Caco-2 (cell line): ENCODE data around the gene PRMT2. TPM values are rescaled to one million over a fixed set of nuclear protein-coding genes. Genes with fewer than 3 reads are reported as not detected.
A peak's percentile ranks its signal among the peaks of the same experiment; 100 is the strongest.
"Not testable (repeated sequence)": the region's sequence is repeated elsewhere in the genome, so short reads cannot be mapped to it uniquely, and the experiment has no call there.

ENCODE experiments used
- BruUV-seq: library from RNA; stranded (reverse); fragments of 400-500 nt; replicated peaks from 2 replicates; lab custom pipeline; 2021; lab: Mats Ljungman, UMichigan
- CTCF ChIA-PET: fragments of 300-600 bp; sonication (Branson Sonifier 250); formaldehyde crosslinking; loops from one replicate; lab custom pipeline; 2022; ENCODE audit warnings: antibody characterized with exemption; lab: Charles Lee
- POLR2A ChIA-PET: fragments of 300-600 bp; sonication (Branson Sonifier 250); formaldehyde crosslinking; loops from one replicate; lab custom pipeline; 2022; ENCODE audit warnings: antibody characterized with exemption; lab: Charles Lee
- DNase-seq, 2 experiments: peaks; one replicate each; pipeline versions ENCODE4 v3.0.0 to v3.0.0-alpha.2; 2020 to 2022
- H3K27me3 ChIP-seq: replicated peaks from 2 replicates; pipeline ENCODE4 v1.6.0; 2011; ENCODE audit warnings: low read length; ENCODE audit not compliant: control insufficient read depth, insufficient read depth
- H3K36me3 ChIP-seq: 2 replicates; pipeline ENCODE4 v1.5.1; 2011; ENCODE audit warnings: low read length; ENCODE audit not compliant: control insufficient read depth, insufficient read depth
- H3K4me1 ChIP-seq: fragments of 250-450 bp; sonication (Bioruptor Pico); 2 replicates; pipeline ENCODE4 v1.5.1; 2020; ENCODE audit warnings: mild to moderate bottlenecking
- H3K4me3 ChIP-seq: 2 replicates; pipeline ENCODE4 v1.5.1; 2011; ENCODE audit warnings: low read depth, mild to moderate bottlenecking, control low read depth, low read length
- H3K9me3 ChIP-seq: fragments of 250-450 bp; sonication (Bioruptor Pico); 2 replicates; pipeline ENCODE4 v1.5.1; 2020; ENCODE audit warnings: mild to moderate bottlenecking, moderate library complexity
- H3K27ac Mint-ChIP-seq: one replicate; pipeline ENCODE4 v1.8.0; 2022; ENCODE audit warnings: mixed read lengths; ENCODE audit not compliant: unreplicated experiment
- H3K27me3 Mint-ChIP-seq: one replicate; pipeline ENCODE4 v1.8.0; 2022; ENCODE audit warnings: mixed read lengths; ENCODE audit not compliant: insufficient read depth, unreplicated experiment
- H3K36me3 Mint-ChIP-seq: one replicate; pipeline ENCODE4 v1.8.0; 2022; ENCODE audit warnings: mild to moderate bottlenecking, mixed read lengths; ENCODE audit not compliant: insufficient read depth, unreplicated experiment
- H3K4me1 Mint-ChIP-seq: one replicate; pipeline ENCODE4 v1.8.0; 2022; ENCODE audit warnings: low read depth, mixed read lengths; ENCODE audit not compliant: unreplicated experiment
- H3K4me3 Mint-ChIP-seq: one replicate; pipeline ENCODE4 v1.8.0; 2022; ENCODE audit warnings: mild to moderate bottlenecking, moderate library complexity, mixed read lengths; ENCODE audit not compliant: unreplicated experiment
- H3K9me3 Mint-ChIP-seq: one replicate; pipeline ENCODE4 v1.8.0; 2022; ENCODE audit warnings: mixed read lengths; ENCODE audit not compliant: unreplicated experiment
- CTCF ChIP-seq, 2 experiments: fragments of 200-600 bp in 1 of 2; IDR thresholded peaks; 1 replicate in 1 of 2; 2 replicates in 1 of 2; pipeline versions ENCODE4 v1.5.1 to v1.8.0; 2011 to 2022; ENCODE audit warnings: antibody characterized with exemption in 1 of 2, control low read depth in 1 of 2, inconsistent platforms in 1 of 2, low read depth in 1 of 2, low read length in 1 of 2, mild to moderate bottlenecking in 1 of 2, moderate library complexity in 1 of 2; ENCODE audit not compliant: insufficient read depth in 1 of 2, severe bottlenecking in 1 of 2, unreplicated experiment in 1 of 2
- intact Hi-C: fragments of 100-400 bp; cut with micrococcal nuclease; formaldehyde crosslinking; loops from one replicate; pipeline ENCODE4 v1.10.0; 2022; ENCODE audit not compliant: unreplicated experiment
- total RNA-seq: library from RNA; stranded (reverse); gene quantifications from 2 replicates; pipeline ENCODE4 v1.2.3, GENCODE V29; 2022

Gene PRMT2
- total RNA-seq, 1 experiment from 2014 or later, result 56.2 TPM

- intact Hi-C loops, result no loop called here
- H3K36me3 Mint-ChIP-seq, result no peaks in the 10 kb centered on the region
- POLR2A ChIA-PET, result no interaction called here
- CTCF ChIA-PET, result no interaction called here
- Histone ChIP-seq H3K9me3 (peaks cover 4% of the 10 kb centered on the region; the same call in 1 of the 2 replicates), H3K4me3 (no peak overlapping the region), H3K36me3 (no peaks in the 10 kb centered on the region), H3K27me3 (no peaks in the 10 kb centered on the region), H3K4me1 (no peaks in the 10 kb centered on the region)
- no peak for DNase-seq
- no peaks in the 10 kb centered on the region for H3K9me3 Mint-ChIP-seq
- no peaks in the 10 kb centered on the region for H3K4me1 Mint-ChIP-seq
- no peak overlapping the region for H3K27ac Mint-ChIP-seq
- peaks cover 6% of the 10 kb centered on the region for H3K27me3 Mint-ChIP-seq
- BruUV-seq, result no TSS peak
- no peak overlapping the region for H3K4me3 Mint-ChIP-seq
- no peak for TF ChIP-seq CTCF (IDR thresholded peaks at IDR 0.05; ENCODE audit: insufficient read depth in 1 of 2, low read depth in 1 of 2, low read length in 1 of 2, severe bottlenecking in 1 of 2, unreplicated experiment in 1 of 2)
These were observed 6.6 kb upstream of the PRMT2 start for GRCh38 chr21:46628868-46629267.

GRCh38 chr21:46630915-46631314 is 4.6 kb upstream of the PRMT2 start:
- H3K9me3 ChIP-seq, H3K4me1 Mint-ChIP-seq, H3K9me3 Mint-ChIP-seq, H3K4me3 ChIP-seq, H3K36me3 ChIP-seq, intact Hi-C loops, H3K4me1 ChIP-seq, H3K27me3 Mint-ChIP-seq, H3K27me3 ChIP-seq, POLR2A ChIA-PET, H3K27ac Mint-ChIP-seq, CTCF ChIA-PET, BruUV-seq, H3K4me3 Mint-ChIP-seq, DNase-seq: not testable (repeated sequence)
- H3K36me3 Mint-ChIP-seq, result peaks cover 18% of the 10 kb centered on the region

GRCh38 chr21:46633566-46633965 is 1.9 kb upstream of the PRMT2 start:
- no peaks in the 10 kb centered on the region for H3K27me3 ChIP-seq
- H3K9me3 ChIP-seq, result no peaks in the 10 kb centered on the region
- no peak overlapping the region for H3K4me3 ChIP-seq
- intact Hi-C loops, result no loop called here
- no peak for DNase-seq
- Mint-ChIP-seq H3K27ac (no peak overlapping the region), H3K9me3 (no peaks in the 10 kb centered on the region), H3K27me3 (peaks cover 6% of the 10 kb centered on the region), H3K36me3 (peaks cover 27% of the 10 kb centered on the region), H3K4me3 (peak overlapping the region; percentile 19), H3K4me1 (peaks cover 14% of the 10 kb centered on the region)
- CTCF ChIA-PET, result no interaction called here
- no peak for TF ChIP-seq CTCF (IDR thresholded peaks at IDR 0.05; ENCODE audit: insufficient read depth in 1 of 2, low read depth in 1 of 2, low read length in 1 of 2, severe bottlenecking in 1 of 2, unreplicated experiment in 1 of 2)
- POLR2A ChIA-PET, result interaction anchor here (1.3 kb wide), 1 partner anchor 34 kb away, joined by 5 read pairs; no protein-coding TSS in a partner anchor
- H3K36me3 ChIP-seq, result no peaks in the 10 kb centered on the region; the same call in 1 of the 2 replicates
- no TSS peak for BruUV-seq
- H3K4me1 ChIP-seq, result 0 out of 2 replicates have a peak, but pooled peaks cover 5% of the 10 kb centered on the region
